ENCODE data around the gene BICRAL. TPM values are rescaled to one million over a fixed set of nuclear protein-coding genes. Genes with fewer than 3 reads are reported as not detected.
"Not testable (repeated sequence)": the region's sequence is repeated elsewhere in the genome, so short reads cannot be mapped to it uniquely, and the experiment has no call there.

BICRAL gene
- total and polyA plus RNA-seq, 2 experiments from 2014 or later = 2.1 to 6.3 TPM

GRCh38 chr6:42901538-42901957 lies 119.7 kb downstream of the BICRAL start:
- Histone ChIP-seq H3K27me3 (no peaks in the 10 kb centered on the region), H3K4me3 (no peak overlapping the region), H3K4me2 (peak overlapping the region; percentile 30), H2AFZ (peak overlapping the region; percentile 82), H3K36me3 (replicated peaks; ENCODE audit: insufficient read depth, low read depth) (no peaks in the 10 kb centered on the region), H3K79me2 (no peaks in the 10 kb centered on the region), H3K9me2 (replicated peaks; ENCODE audit: insufficient read depth) (no peaks in the 10 kb centered on the region), H3K9me3 (ENCODE audit: low read depth) (no peaks in the 10 kb centered on the region), H3K4me1 (ENCODE audit: insufficient read depth) (peaks cover 15% of the 10 kb centered on the region), H4K20me1 (ENCODE audit: insufficient read depth, poor library complexity, severe bottlenecking) (no peaks in the 10 kb centered on the region), H3K27ac (peak overlapping the region; percentile 95)
- DNase-seq (ENCODE audit: low spot score) = peak; percentile 89
- TF ChIP-seq EZH2phosphoT487 (IDR thresholded peaks at IDR 0.05; ENCODE audit: low read depth, severe bottlenecking, unreplicated experiment) (no peak), CTCF (IDR thresholded peaks at IDR 0.05; ENCODE audit: poor library complexity) (peak; percentile 92)
- 12% methylated on average over 11 of the region's 11 CpGs for WGBS (ENCODE audit: low lambda C conversion rate, missing lambda C conversion rate)

- WGBS (ENCODE audit: low lambda C conversion rate, missing lambda C conversion rate) = 48% methylated on average over 22 of the region's 22 CpGs
- not testable (repeated sequence) for DNase-seq (ENCODE audit: low spot score); H4K20me1 ChIP-seq (ENCODE audit: insufficient read depth, poor library complexity, severe bottlenecking)
Observed at GRCh38 chr6:42902429-42903263, 120.8 kb downstream of the BICRAL start.

GRCh38 chr6:42904467-42904866 lies 122.6 kb downstream of the BICRAL start:
- no peaks in the 10 kb centered on the region for H3K79me2 ChIP-seq
- WGBS (ENCODE audit: low lambda C conversion rate, missing lambda C conversion rate) = 86% methylated on average over 10 of the region's 10 CpGs
- no peaks in the 10 kb centered on the region for H3K27me3 ChIP-seq
- no peak for DNase-seq (ENCODE audit: low spot score)
- no peak overlapping the region for H3K4me2 ChIP-seq
- H3K4me1 ChIP-seq (ENCODE audit: insufficient read depth) = peaks cover 15% of the 10 kb centered on the region
- H3K9me2 ChIP-seq (replicated peaks; ENCODE audit: insufficient read depth) = no peaks in the 10 kb centered on the region
- peak overlapping the region; percentile 72 for H3K27ac ChIP-seq
- TF ChIP-seq CTCF (IDR thresholded peaks at IDR 0.05; ENCODE audit: poor library complexity) (no peak), EZH2phosphoT487 (IDR thresholded peaks at IDR 0.05; ENCODE audit: low read depth, severe bottlenecking, unreplicated experiment) (no peak), EZH2 (IDR thresholded peaks at IDR 0.05; ENCODE audit: borderline replicate concordance) (no peak)
- H4K20me1 ChIP-seq (ENCODE audit: insufficient read depth, poor library complexity, severe bottlenecking) = no peaks in the 10 kb centered on the region
- H2AFZ ChIP-seq = no peak overlapping the region
- no peaks in the 10 kb centered on the region for H3K36me3 ChIP-seq (replicated peaks; ENCODE audit: insufficient read depth, low read depth)
- no peak overlapping the region for H3K4me3 ChIP-seq
- H3K9me3 ChIP-seq (ENCODE audit: low read depth) = no peaks in the 10 kb centered on the region

More at GRCh38 chr6:42902429-42903263, 120.8 kb downstream of the BICRAL start:
- H3K4me1 ChIP-seq (ENCODE audit: insufficient read depth) = peaks cover 15% of the 10 kb centered on the region
- not testable (repeated sequence) for H3K79me2 ChIP-seq; H3K36me3 ChIP-seq (replicated peaks; ENCODE audit: insufficient read depth, low read depth); H3K27me3 ChIP-seq; H3K9me3 ChIP-seq (ENCODE audit: low read depth); H3K9me2 ChIP-seq (replicated peaks; ENCODE audit: insufficient read depth); H3K4me3 ChIP-seq
- H2AFZ ChIP-seq = peak overlapping the region; percentile 82
- H3K27ac ChIP-seq = peak overlapping the region; percentile 95
- H3K4me2 ChIP-seq = peak overlapping the region; percentile 34

- H3K9me3 ChIP-seq (ENCODE audit: low read depth) = no peaks in the 10 kb centered on the region
- no peak overlapping the region for H3K4me2 ChIP-seq
- WGBS (ENCODE audit: low lambda C conversion rate, missing lambda C conversion rate) = 91% methylated on average over 5 of the region's 5 CpGs
- no peaks in the 10 kb centered on the region for H3K9me2 ChIP-seq (replicated peaks; ENCODE audit: insufficient read depth)
- DNase-seq (ENCODE audit: low spot score) = no peak
- H2AFZ ChIP-seq = no peak overlapping the region
- no peak overlapping the region for H3K4me3 ChIP-seq
- H3K36me3 ChIP-seq (replicated peaks; ENCODE audit: insufficient read depth, low read depth) = no peaks in the 10 kb centered on the region
- peaks cover 11% of the 10 kb centered on the region for H3K4me1 ChIP-seq (ENCODE audit: insufficient read depth)
- no peak for TF ChIP-seq EZH2 (IDR thresholded peaks at IDR 0.05; ENCODE audit: borderline replicate concordance)
- TF ChIP-seq CTCF (IDR thresholded peaks at IDR 0.05; ENCODE audit: poor library complexity) = no peak
- TF ChIP-seq EZH2phosphoT487 (IDR thresholded peaks at IDR 0.05; ENCODE audit: low read depth, severe bottlenecking, unreplicated experiment) = no peak
- no peaks in the 10 kb centered on the region for H3K27me3 ChIP-seq
- no peaks in the 10 kb centered on the region for H3K79me2 ChIP-seq
- H3K27ac ChIP-seq = no peak overlapping the region
- no peaks in the 10 kb centered on the region for H4K20me1 ChIP-seq (ENCODE audit: insufficient read depth, poor library complexity, severe bottlenecking)
Observed at GRCh38 chr6:42907336-42907735, 125.5 kb downstream of the BICRAL start.
